GM20000 (cell line): ENCODE measurements around the gene DZIP3.

Experiments
- DNase-seq: peaks from one replicate; pipeline ENCODE4 v3.0.0; 2012; ENCODE audit warnings: low spot score
- CTCF ChIP-seq: IDR thresholded peaks from 2 replicates; pipeline ENCODE4 v1.5.1; 2012; ENCODE audit warnings: mild to moderate bottlenecking, control low read depth; ENCODE audit errors: extremely low read depth, missing control alignments

DZIP3 gene

GRCh38 chr3:108552267-108553159 lies 37.0 kb upstream of the DZIP3 start:
- TF ChIP-seq CTCF = no peak
- DNase-seq = peak; percentile 5

- DNase-seq = no peak
- no peak for TF ChIP-seq CTCF
Measured at GRCh38 chr3:108554229-108554628, 35.3 kb upstream of the DZIP3 start.

GRCh38 chr3:108554913-108555571 lies 34.5 kb upstream of the DZIP3 start:
- TF ChIP-seq CTCF = no peak
- DNase-seq = no peak

GRCh38 chr3:108555966-108556581 lies 33.4 kb upstream of the DZIP3 start:
- TF ChIP-seq CTCF = no peak
- DNase-seq = no peak

GRCh38 chr3:108562565-108562964 lies 27.0 kb upstream of the DZIP3 start:
- no peak for TF ChIP-seq CTCF
- DNase-seq = no peak

GRCh38 chr3:108564564-108564963 lies 25.0 kb upstream of the DZIP3 start:
- no peak for DNase-seq
- no peak for TF ChIP-seq CTCF

GRCh38 chr3:108565506-108565905 lies 24.0 kb upstream of the DZIP3 start:
- DNase-seq = no peak
- no peak for TF ChIP-seq CTCF
